Immature natural killer cell (primary cell): Measurements from ENCODE around the gene CP. TPM values are rescaled to one million over a fixed set of nuclear protein-coding genes. Genes with fewer than 3 reads are reported as not detected.

Experiments used
- polyA plus RNA-seq, 3 donors: library from polyadenylated mRNA; unstranded; fragments of 300-500 nt; fragmentation: Illumina TruSeq; gene quantifications; one replicate each; pipeline ENCODE4 v1.2.3, GENCODE V29; 2021

Gene CP
- polyA plus RNA-seq, 3 donors from 2014 or later = 0.77 TPM; not detected in 2

Other genes with a start within 250 kb of the CP start
- gene GYG1, start 230.3 kb downstream of the CP start, polyA plus RNA-seq = 100 to 1,000 TPM in 1 of 3 donors, 10 to 100 TPM in 2; 73.5 to 102 (median 91.8) TPM
- gene HLTF, start 135.3 kb downstream of the CP start, polyA plus RNA-seq = 10 to 100 TPM; 13.0 to 33.8 (median 15.5) TPM
- 10 to 100 TPM; 45.7 to 69.7 (median 51.9) TPM for gene HPS3, start 92.2 kb downstream of the CP start, polyA plus RNA-seq
- not detected for gene TM4SF18, start 111.8 kb upstream of the CP start, polyA plus RNA-seq
- gene TM4SF1, start 155.8 kb upstream of the CP start, polyA plus RNA-seq = not detected